ENCODE measurements around the gene MNAT1.

DNA sequence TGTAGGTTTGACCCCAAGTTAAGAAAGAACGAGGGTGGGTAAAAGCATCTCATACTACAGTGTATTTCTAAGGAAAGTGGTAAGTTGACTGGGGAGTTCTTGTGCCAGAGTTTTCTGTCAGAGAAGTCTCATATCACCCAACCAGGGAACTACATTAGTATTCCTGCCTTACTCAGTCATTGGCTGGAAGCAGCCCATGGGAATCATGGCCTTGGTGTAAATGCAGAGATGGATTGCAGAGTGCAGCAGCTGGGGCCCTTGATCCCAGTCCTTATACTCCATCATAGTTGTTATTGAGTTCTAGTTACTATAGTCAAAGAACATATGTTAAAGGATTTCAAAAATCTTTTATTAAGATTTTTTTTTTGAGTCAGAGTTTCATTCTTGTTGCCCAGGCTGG lies 105.8 kb downstream of the MNAT1 start:
- TF ChIP-seq, protein P1, sequence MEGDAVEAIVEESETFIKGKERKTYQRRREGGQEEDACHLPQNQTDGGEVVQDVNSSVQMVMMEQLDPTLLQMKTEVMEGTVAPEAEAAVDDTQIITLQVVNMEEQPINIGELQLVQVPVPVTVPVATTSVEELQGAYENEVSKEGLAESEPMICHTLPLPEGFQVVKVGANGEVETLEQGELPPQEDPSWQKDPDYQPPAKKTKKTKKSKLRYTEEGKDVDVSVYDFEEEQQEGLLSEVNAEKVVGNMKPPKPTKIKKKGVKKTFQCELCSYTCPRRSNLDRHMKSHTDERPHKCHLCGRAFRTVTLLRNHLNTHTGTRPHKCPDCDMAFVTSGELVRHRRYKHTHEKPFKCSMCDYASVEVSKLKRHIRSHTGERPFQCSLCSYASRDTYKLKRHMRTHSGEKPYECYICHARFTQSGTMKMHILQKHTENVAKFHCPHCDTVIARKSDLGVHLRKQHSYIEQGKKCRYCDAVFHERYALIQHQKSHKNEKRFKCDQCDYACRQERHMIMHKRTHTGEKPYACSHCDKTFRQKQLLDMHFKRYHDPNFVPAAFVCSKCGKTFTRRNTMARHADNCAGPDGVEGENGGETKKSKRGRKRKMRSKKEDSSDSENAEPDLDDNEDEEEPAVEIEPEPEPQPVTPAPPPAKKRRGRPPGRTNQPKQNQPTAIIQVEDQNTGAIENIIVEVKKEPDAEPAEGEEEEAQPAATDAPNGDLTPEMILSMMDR (IDR thresholded peaks at IDR 0.05; ENCODE audit: borderline replicate concordance, extremely low read depth, low read length, poor library complexity, severe bottlenecking), result no peak
- no peak for TF ChIP-seq EZH2 (IDR thresholded peaks at IDR 0.05; ENCODE audit: borderline replicate concordance, low read depth, low read length, severe bottlenecking)
